Measurements from ENCODE around the gene PRPF4. TPM values are rescaled to one million over a fixed set of nuclear protein-coding genes. Genes with fewer than 3 reads are reported as not detected.

The PRPF4 gene
- total and polyA plus RNA-seq, 8 donors: 3.2 to 25.0 (median 9.9) TPM

DNA sequence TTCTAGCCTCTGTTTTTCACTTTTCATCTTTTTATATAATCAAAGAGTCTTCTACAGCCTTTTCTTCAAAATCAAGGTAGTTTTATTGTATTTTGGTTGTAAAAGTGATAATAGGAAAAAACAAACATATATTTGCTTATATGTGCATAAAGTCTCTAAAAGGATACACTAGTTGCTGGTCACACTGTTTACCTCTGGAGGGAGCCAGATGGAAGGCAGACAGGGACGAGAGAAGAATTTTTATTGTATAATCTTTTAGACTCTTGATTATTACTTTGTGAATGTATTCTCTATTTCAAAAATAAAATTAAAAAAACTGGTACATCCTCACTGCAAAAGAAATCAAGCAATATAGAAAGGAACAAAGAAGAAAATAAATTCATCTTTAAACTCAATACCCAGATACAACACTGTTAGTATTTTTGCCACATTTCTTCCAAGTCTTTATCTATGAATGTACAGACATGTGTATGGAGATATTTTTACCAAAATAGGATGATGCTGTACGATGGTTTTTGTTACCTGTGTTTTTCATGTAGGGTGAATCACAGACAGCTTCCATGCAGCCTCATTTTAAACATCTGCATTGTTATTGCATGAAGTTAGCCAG, 33.9 kb downstream of the PRPF4 start:
- 5 to 13% (median 9%) methylated on average over 2 of the region's 2 CpGs for WGBS, 5 donors
- H3K4me1 ChIP-seq: no peaks in the 10 kb centered on the region
- TF ChIP-seq CTCF (IDR thresholded peaks at IDR 0.05): peak in 5 of 7 experiments; percentile 31 to 57 (median 43)
- TF ChIP-seq EP300 (IDR thresholded peaks at IDR 0.05): no peak
- no peak for TF ChIP-seq POLR2AphosphoS5 (IDR thresholded peaks at IDR 0.05)
- no peak for TF ChIP-seq POLR2A (IDR thresholded peaks at IDR 0.05)
- no peaks in the 10 kb centered on the region for H3K36me3 ChIP-seq
- intact Hi-C loops (cut with DNase I; ENCODE audit: low total_unique reads): no loop called here
- H3K27ac ChIP-seq: no peak overlapping the region
- no peaks in the 10 kb centered on the region for H3K9me3 ChIP-seq
- peak; percentile 28 to 72 for DNase-seq
- H3K4me3 ChIP-seq: no peak overlapping the region
- H3K27me3 ChIP-seq: peaks cover 0 to 13% (median 0%) of the 10 kb centered on the region in 3 donors

GRCh38 chr9:113310538-113310937, 35.1 kb downstream of the PRPF4 start:
- Histone ChIP-seq H3K27ac (no peak overlapping the region), H3K36me3 (peaks cover 0 to 8% (median 0%) of the 10 kb centered on the region in 4 donors), H3K4me3 (no peak overlapping the region), H3K27me3 (peaks cover 0 to 13% (median 0%) of the 10 kb centered on the region in 3 donors), H3K4me1 (no peaks in the 10 kb centered on the region), H3K9me3 (no peaks in the 10 kb centered on the region)
- no peak for DNase-seq
- WGBS, 5 donors: 34 to 65% (median 57%) methylated on average over 3 of the region's 3 CpGs
- intact Hi-C loops (cut with DNase I; ENCODE audit: low total_unique reads): no loop called here
- TF ChIP-seq POLR2AphosphoS5 (IDR thresholded peaks at IDR 0.05): no peak
- no peak for TF ChIP-seq EP300 (IDR thresholded peaks at IDR 0.05)
- no peak for TF ChIP-seq CTCF (IDR thresholded peaks at IDR 0.05)
- no peak for TF ChIP-seq POLR2A (IDR thresholded peaks at IDR 0.05)

DNA sequence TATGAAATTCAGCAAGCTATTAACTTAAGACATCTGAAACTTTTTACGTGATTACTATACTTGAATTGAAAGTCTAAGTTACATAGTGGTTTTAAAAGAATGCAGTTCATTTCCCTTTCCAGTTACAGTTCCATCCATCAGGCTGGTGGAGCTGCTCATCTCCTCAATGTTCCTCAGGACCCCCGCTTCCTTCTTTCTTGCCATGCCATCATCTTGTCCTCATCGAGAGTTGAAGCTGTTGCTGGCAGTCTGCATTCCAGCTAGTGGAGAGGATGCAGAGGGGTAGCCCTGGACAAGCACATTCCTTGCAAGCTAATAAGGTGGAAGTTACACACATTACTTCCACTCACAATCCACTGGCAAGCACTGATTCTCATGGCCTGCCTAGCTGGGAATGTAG, 36.5 kb downstream of the PRPF4 start:
- no peak for TF ChIP-seq CTCF (IDR thresholded peaks at IDR 0.05)
- no peak for TF ChIP-seq POLR2A (IDR thresholded peaks at IDR 0.05)
- no peak for TF ChIP-seq POLR2AphosphoS5 (IDR thresholded peaks at IDR 0.05)
- no peak for TF ChIP-seq EP300 (IDR thresholded peaks at IDR 0.05)
- H3K9me3 ChIP-seq: no peaks in the 10 kb centered on the region
- H3K27me3 ChIP-seq: peaks cover 0 to 9% (median 0%) of the 10 kb centered on the region in 3 donors
- no peaks in the 10 kb centered on the region for H3K4me1 ChIP-seq
- H3K36me3 ChIP-seq: peaks cover 0 to 17% (median 3%) of the 10 kb centered on the region in 4 donors
- DNase-seq: no peak
- no peak overlapping the region for H3K4me3 ChIP-seq
- 81 to 92% (median 84%) methylated on average over 3 of the region's 3 CpGs for WGBS, 5 donors
- H3K27ac ChIP-seq: no peak overlapping the region
- intact Hi-C loops (cut with DNase I; ENCODE audit: low total_unique reads): no loop called here

- TF ChIP-seq EP300 (IDR thresholded peaks at IDR 0.05) (no peak), POLR2AphosphoS5 (IDR thresholded peaks at IDR 0.05) (no peak), CTCF (IDR thresholded peaks at IDR 0.05) (no peak), POLR2A (IDR thresholded peaks at IDR 0.05) (no peak)
- intact Hi-C loops (cut with DNase I; ENCODE audit: low total_unique reads): no loop called here
- Histone ChIP-seq H3K36me3 (peaks cover 0 to 25% (median 7%) of the 10 kb centered on the region in 4 donors), H3K27ac (no peak overlapping the region), H3K4me1 (no peaks in the 10 kb centered on the region), H3K27me3 (no peaks in the 10 kb centered on the region), H3K9me3 (no peaks in the 10 kb centered on the region), H3K4me3 (no peak overlapping the region)
- 71 to 82% (median 77%) methylated on average over 5 of the region's 5 CpGs for WGBS, 5 donors
- DNase-seq: no peak
Measured at GRCh38 chr9:113313261-113313660, 37.8 kb downstream of the PRPF4 start.

All from stomach (tissue), 9 donors.